H9 (cell line): Measurements from ENCODE around the gene BCL6B. TPM values are rescaled to one million over a fixed set of nuclear protein-coding genes. Genes with fewer than 3 reads are reported as not detected.

ENCODE experiments used
- DNase-seq: peaks from one replicate; pipeline ENCODE4 v3.0.0-alpha.2; 2017
- H2AFZ ChIP-seq: one replicate; pipeline ENCODE4 v1.6.1; 2013; ENCODE audit warnings: mild to moderate bottlenecking, low read length, control low read depth, moderate library complexity
- H2AK5ac ChIP-seq: 2 replicates; pipeline ENCODE4 v1.6.1; 2013; ENCODE audit warnings: low read length, control low read depth, mixed read lengths; ENCODE audit not compliant: insufficient read length
- H2BK120ac ChIP-seq: one replicate; pipeline ENCODE4 v1.6.1; 2013; ENCODE audit warnings: low read depth, mild to moderate bottlenecking, low read length, control low read depth, inconsistent platforms; ENCODE audit not compliant: poor library complexity, severe bottlenecking
- H2BK12ac ChIP-seq: 2 replicates; pipeline ENCODE4 v1.6.1; 2013; ENCODE audit warnings: low read length, control low read depth, mixed read lengths, low read depth; ENCODE audit not compliant: insufficient read length
- H2BK15ac ChIP-seq: 2 replicates; pipeline ENCODE4 v1.6.1; 2013; ENCODE audit warnings: low read depth, low read length, control low read depth
- H2BK20ac ChIP-seq: one replicate; pipeline ENCODE4 v1.6.1; 2013; ENCODE audit warnings: low read depth, mild to moderate bottlenecking, low read length, control low read depth, inconsistent platforms; ENCODE audit not compliant: poor library complexity, severe bottlenecking
- H2BK5ac ChIP-seq: 2 replicates; pipeline ENCODE4 v1.6.1; 2013; ENCODE audit warnings: low read length, control low read depth, mixed read lengths; ENCODE audit not compliant: insufficient read length
- H3K14ac ChIP-seq: 2 replicates; pipeline ENCODE4 v1.6.1; 2013; ENCODE audit warnings: low read length, control low read depth; ENCODE audit not compliant: insufficient read depth
- H3K18ac ChIP-seq: 2 replicates; pipeline ENCODE4 v1.6.1; 2013; ENCODE audit warnings: low read depth, mild to moderate bottlenecking, mixed read lengths, low read length, control low read depth; ENCODE audit not compliant: insufficient read length
- H3K23ac ChIP-seq: 2 replicates; pipeline ENCODE4 v1.6.1; 2013; ENCODE audit warnings: low read length, control low read depth, mixed read lengths, low read depth; ENCODE audit not compliant: insufficient read length
- H3K23me2 ChIP-seq: 2 replicates; pipeline ENCODE4 v1.6.1; 2013; ENCODE audit warnings: low read depth, mild to moderate bottlenecking, mixed read lengths, low read length, control low read depth; ENCODE audit not compliant: insufficient read length, poor library complexity, severe bottlenecking
- H3K27ac ChIP-seq: 2 replicates; pipeline ENCODE4 v1.5.1; 2013; ENCODE audit warnings: low read length, control low read depth, mixed read lengths, low read depth; ENCODE audit not compliant: insufficient read length
- H3K27me3 ChIP-seq: 2 replicates; pipeline ENCODE4 v1.6.1; 2013; ENCODE audit warnings: low read length, control low read depth, inconsistent platforms; ENCODE audit not compliant: insufficient read depth
- H3K4ac ChIP-seq: 2 replicates; pipeline ENCODE4 v1.6.1; 2013; ENCODE audit warnings: low read depth, mild to moderate bottlenecking, control low read depth, inconsistent platforms, low read length, moderate library complexity
- H3K4me1 ChIP-seq: 2 replicates; pipeline ENCODE4 v1.6.1; 2013; ENCODE audit warnings: low read length, control low read depth, inconsistent platforms; ENCODE audit not compliant: insufficient read depth
- H3K4me2 ChIP-seq: 2 replicates; pipeline ENCODE4 v1.6.1; 2013; ENCODE audit warnings: low read length, control low read depth, mixed read lengths; ENCODE audit not compliant: insufficient read length, insufficient read depth
- H3K56ac ChIP-seq: 2 replicates; pipeline ENCODE4 v1.6.1; 2013; ENCODE audit warnings: low read depth, mild to moderate bottlenecking, mixed read lengths, low read length, control low read depth; ENCODE audit not compliant: insufficient read length
- H3K79me1 ChIP-seq: 2 replicates; pipeline ENCODE4 v1.6.1; 2013; ENCODE audit warnings: low read depth, mild to moderate bottlenecking, moderate library complexity, low read length, control low read depth, inconsistent platforms; ENCODE audit not compliant: insufficient read depth, poor library complexity, severe bottlenecking
- H3K79me2 ChIP-seq: 2 replicates; pipeline ENCODE4 v1.6.1; 2013; ENCODE audit warnings: low read length, control low read depth, inconsistent platforms; ENCODE audit not compliant: insufficient read depth
- H3K9ac ChIP-seq: 2 replicates; pipeline ENCODE4 v1.6.1; 2013; ENCODE audit warnings: low read length, control low read depth, mixed read lengths; ENCODE audit not compliant: insufficient read length; ENCODE audit errors: extremely low read depth
- H3K9me3 ChIP-seq: one replicate; pipeline ENCODE4 v1.6.1; 2013; ENCODE audit warnings: low read depth, low read length, inconsistent platforms; ENCODE audit not compliant: control insufficient read depth
- H3T11ph ChIP-seq: one replicate; pipeline ENCODE4 v1.6.1; 2013; ENCODE audit warnings: mild to moderate bottlenecking, low read length, control low read depth, inconsistent platforms
- H4K20me1 ChIP-seq: one replicate; pipeline ENCODE4 v1.6.1; 2013; ENCODE audit not compliant: control insufficient read depth, insufficient read length, insufficient read depth
- H4K5ac ChIP-seq: 2 replicates; pipeline ENCODE4 v1.6.1; 2013; ENCODE audit warnings: low read depth, mild to moderate bottlenecking, mixed read lengths, low read length, control low read depth; ENCODE audit not compliant: insufficient read length
- H4K8ac ChIP-seq: replicated peaks from 2 replicates; pipeline ENCODE4 v1.6.1; 2013; ENCODE audit warnings: low read length, control low read depth, mixed read lengths, low read depth; ENCODE audit not compliant: insufficient read length
- H4K91ac ChIP-seq: 2 replicates; pipeline ENCODE4 v1.6.1; 2013; ENCODE audit warnings: low read depth, mild to moderate bottlenecking, moderate library complexity, mixed read lengths, low read length, control low read depth; ENCODE audit not compliant: insufficient read length
- H3K27ac Mint-ChIP-seq, 3 experiments: 2 replicates in 2 of 3; 3 replicates in 1 of 3; pipeline ENCODE4 v1.8.0; 2020 to 2021; ENCODE audit warnings: mixed read lengths in 3 of 3, mild to moderate bottlenecking in 1 of 3, moderate library complexity in 1 of 3
- H3K27me3 Mint-ChIP-seq: 2 replicates; pipeline ENCODE4 v1.8.0; 2021; ENCODE audit warnings: low read depth, mild to moderate bottlenecking, moderate library complexity, mixed read lengths
- H3K36me3 Mint-ChIP-seq, 3 experiments: 2 replicates in 2 of 3; 3 replicates in 1 of 3; pipeline ENCODE4 v1.8.0; 2020 to 2021; ENCODE audit warnings: low read depth in 3 of 3, mixed read lengths in 3 of 3; ENCODE audit not compliant: insufficient read depth in 1 of 3
- H3K4me1 Mint-ChIP-seq, 2 experiments: 2 replicates each; pipeline ENCODE4 v1.8.0; 2020; ENCODE audit warnings: mixed read lengths in 2 of 2
- H3K4me3 Mint-ChIP-seq, 2 experiments: 2 replicates in 1 of 2; 3 replicates in 1 of 2; pipeline ENCODE4 v1.8.0; 2020 to 2021; ENCODE audit warnings: mild to moderate bottlenecking in 2 of 2, mixed read lengths in 2 of 2, moderate library complexity in 1 of 2
- H3K9me3 Mint-ChIP-seq, 2 experiments: 2 replicates in 1 of 2; 3 replicates in 1 of 2; pipeline ENCODE4 v1.8.0; 2020; ENCODE audit warnings: mild to moderate bottlenecking in 2 of 2, mixed read lengths in 2 of 2, moderate library complexity in 1 of 2
- CTCF ChIP-seq: fragments of 200-600 bp; sonication (generic); conservative IDR thresholded peaks from 3 replicates; pipeline ENCODE4 v1.8.0; 2021; ENCODE audit warnings: antibody characterized with exemption, mild to moderate bottlenecking
- WGBS: extraction: QIAGEN DNeasy Blood & Tissue Kit; methylation state at CpG from one replicate; pipeline ENCODE4 v1.1.7; 2013; ENCODE audit warnings: missing lambda C conversion rate, low lambda C conversion rate, mixed read lengths; ENCODE audit not compliant: insufficient read length; ENCODE audit errors: extremely low coverage; 5-methylcytosine and 5-hydroxymethylcytosine counted together
- total RNA-seq: library from RNA; stranded (reverse); gene quantifications from 2 replicates; pipeline ENCODE4 v1.2.1, GENCODE V29; 2021

BCL6B gene
- total RNA-seq, 1 experiment from 2014 or later = 3.3 TPM

- H3K27me3 ChIP-seq = no peaks in the 10 kb centered on the region
- no peak overlapping the region for H3K9ac ChIP-seq
- no CpG with 5 or more reads among the region's 6 CpGs for WGBS
- H3K79me2 ChIP-seq = no peaks in the 10 kb centered on the region
- H2BK20ac ChIP-seq = no peak overlapping the region
- H3K14ac ChIP-seq = no peak overlapping the region; the same call in 1 of the 2 replicates
- no peak overlapping the region for H3T11ph ChIP-seq
- no peak overlapping the region for H3K4ac ChIP-seq
- peak overlapping the region in 1 of 3 experiments; percentile 34; a peak in 1 of 7 replicates for H3K27ac Mint-ChIP-seq
- H3K79me1 ChIP-seq = no peaks in the 10 kb centered on the region
- no peak overlapping the region; a peak in 1 of 5 replicates for H3K4me3 Mint-ChIP-seq
- no peak overlapping the region for H2BK120ac ChIP-seq
- H3K4me1 Mint-ChIP-seq = peaks cover 3 to 4% of the 10 kb centered on the region in 2 experiments; a peak in 3 of 4 replicates
- no peak overlapping the region for H3K4me2 ChIP-seq
- no peak overlapping the region for H3K23ac ChIP-seq
- no peak overlapping the region for H2AFZ ChIP-seq
- H3K4me1 ChIP-seq = no peaks in the 10 kb centered on the region
- peaks cover 19% of the 10 kb centered on the region in 2 experiments for H3K9me3 Mint-ChIP-seq
- H3K23me2 ChIP-seq = no peaks in the 10 kb centered on the region
- H2BK12ac ChIP-seq = no peak overlapping the region
- H4K20me1 ChIP-seq = no peaks in the 10 kb centered on the region
- H4K5ac ChIP-seq = no peak overlapping the region
- no peak for TF ChIP-seq CTCF
- H4K91ac ChIP-seq = no peak overlapping the region
- peaks cover 4 to 6% (median 5%) of the 10 kb centered on the region in 3 experiments; a peak in 5 of 7 replicates for H3K36me3 Mint-ChIP-seq
- H3K56ac ChIP-seq = no peak overlapping the region
- no peak overlapping the region for H4K8ac ChIP-seq
- no peak overlapping the region for H2AK5ac ChIP-seq
- H3K9me3 ChIP-seq = no peaks in the 10 kb centered on the region
- no peak for DNase-seq
- H3K27me3 Mint-ChIP-seq = peaks cover 39% of the 10 kb centered on the region
- H3K18ac ChIP-seq = no peak overlapping the region
- no peak overlapping the region for H3K27ac ChIP-seq
- H2BK15ac ChIP-seq = no peak overlapping the region
- H2BK5ac ChIP-seq = no peak overlapping the region
Measured at GRCh38 chr17:7063518-7064094, 40.8 kb downstream of the BCL6B start.
